HepG2 (cell line): Measurements from ENCODE around the gene KRTAP10-2. TPM values are rescaled to one million over a fixed set of nuclear protein-coding genes. Genes with fewer than 3 reads are reported as not detected.

Experiments
- AGO1 ChIP-seq: fragments of 200-400 bp; formaldehyde crosslinking; IDR thresholded peaks from 2 replicates; pipeline ENCODE4 v1.6.1; 2017; ENCODE audit warnings: mild to moderate bottlenecking, low read depth, low read length, moderate library complexity; ENCODE audit not compliant: poor library complexity, severe bottlenecking
- ASH2L ChIP-seq: fragments of 300-600, 200-600 bp; sonication (generic); IDR thresholded peaks from 2 replicates; pipeline ENCODE4 v1.7.0; 2017; ENCODE audit warnings: low read depth, mild to moderate bottlenecking, moderate library complexity, mixed read lengths, low read length; ENCODE audit not compliant: insufficient read length
- HNF4G ChIP-seq, 2 experiments: sonication (generic) in 1 of 2; formaldehyde crosslinking in 1 of 2; IDR thresholded peaks; 2 replicates each; pipeline versions ENCODE4 v1.4.0 to v1.6.1; 2011 to 2020; ENCODE audit warnings: borderline replicate concordance in 2 of 2, low read depth in 2 of 2, mild to moderate bottlenecking in 2 of 2, low read length in 1 of 2, missing genetic modification reagents in 1 of 2, moderate library complexity in 1 of 2
- HOXD1 ChIP-seq: sonication (generic); formaldehyde crosslinking; IDR thresholded peaks from 2 replicates; pipeline ENCODE4 v1.5.0; 2020; ENCODE audit warnings: missing genetic modification reagents
- KDM4B ChIP-seq: sonication (generic); formaldehyde crosslinking; IDR thresholded peaks from 2 replicates; pipeline ENCODE4 v1.4.0; 2020; ENCODE audit warnings: missing genetic modification reagents
- MAFF ChIP-seq: IDR thresholded peaks from 2 replicates; pipeline ENCODE4 v1.6.1; 2011; ENCODE audit warnings: low read depth, low read length, improper control_type of control experiment
- MED1 ChIP-seq: sonication (generic); formaldehyde crosslinking; IDR thresholded peaks from 2 replicates; pipeline ENCODE4 v1.4.0; 2020; ENCODE audit warnings: missing genetic modification reagents
- NFKB2 ChIP-seq: sonication (generic); formaldehyde crosslinking; IDR thresholded peaks from 2 replicates; pipeline ENCODE4 v1.4.0; 2020; ENCODE audit warnings: missing genetic modification reagents, borderline replicate concordance
- NFRKB ChIP-seq: fragments of 450-650 bp; IDR thresholded peaks from 2 replicates; pipeline ENCODE4 v1.6.1; 2017
- NR1H2 ChIP-seq: sonication (generic); formaldehyde crosslinking; IDR thresholded peaks from 2 replicates; pipeline ENCODE4 v1.8.1; 2022; ENCODE audit warnings: low read depth, missing genetic modification reagents, borderline replicate concordance
- RBM39 ChIP-seq: fragments of 200-400 bp; formaldehyde crosslinking; IDR thresholded peaks from one replicate; pipeline ENCODE4 v1.6.1; 2018; ENCODE audit warnings: antibody characterized with exemption, mild to moderate bottlenecking, low read depth, low read length; ENCODE audit not compliant: poor library complexity, severe bottlenecking
- SIX1 ChIP-seq: sonication (generic); formaldehyde crosslinking; IDR thresholded peaks from 2 replicates; pipeline ENCODE4 v1.4.0; 2020; ENCODE audit warnings: missing genetic modification reagents, borderline replicate concordance
- SOX6 ChIP-seq, 2 experiments: fragments of 450-650 bp in 1 of 2; sonication (generic) in 1 of 2; formaldehyde crosslinking in 1 of 2; IDR thresholded peaks; 2 replicates each; pipeline versions ENCODE4 v1.4.0 to v1.6.1; 2017 to 2020; ENCODE audit warnings: antibody characterized with exemption in 1 of 2, mild to moderate bottlenecking in 1 of 2, missing genetic modification reagents in 1 of 2
- THAP11 ChIP-seq: IDR thresholded peaks from 2 replicates; pipeline ENCODE4 v1.6.1; 2016; ENCODE audit warnings: missing biosample characterization, missing genetic modification reagents
- ZBTB8A ChIP-seq: sonication (generic); formaldehyde crosslinking; IDR thresholded peaks from 2 replicates; pipeline ENCODE4 v1.4.0; 2020; ENCODE audit warnings: mild to moderate bottlenecking, low read depth, missing genetic modification reagents, borderline replicate concordance
- ZNF335 ChIP-seq: sonication (generic); formaldehyde crosslinking; IDR thresholded peaks from 2 replicates; pipeline ENCODE4 v1.4.0; 2020; ENCODE audit warnings: missing genetic modification reagents
- ZNF556 ChIP-seq: sonication (generic); formaldehyde crosslinking; IDR thresholded peaks from 2 replicates; pipeline ENCODE4 v1.4.0; 2020; ENCODE audit warnings: mild to moderate bottlenecking, missing genetic modification reagents, borderline replicate concordance
- ZNF709 ChIP-seq: sonication (generic); formaldehyde crosslinking; IDR thresholded peaks from 2 replicates; pipeline ENCODE4 v1.5.0; 2020; ENCODE audit warnings: mild to moderate bottlenecking, missing genetic modification reagents
- ZSCAN25 ChIP-seq: sonication (generic); formaldehyde crosslinking; IDR thresholded peaks from 2 replicates; pipeline ENCODE4 v1.8.0; 2022; ENCODE audit warnings: mild to moderate bottlenecking, missing genetic modification reagents
- polyA plus RNA-seq, 8 experiments: library from polyadenylated mRNA; depleted of rRNA in 3 of 8; stranded (reverse) in 7 of 8; unstranded in 1 of 8; fragments of >200 nt; fragmentation: Illumina TruSeq in 4 of 8; extraction: Trizol in 4 of 8; gene quantifications; 2 replicates each; pipeline versions ENCODE4 v1.2.1 to v1.2.3, GENCODE V29; 2011 to 2016; ENCODE audit warnings: low read depth in 4 of 8, missing spikeins in 1 of 8, mixed read lengths in 1 of 8; ENCODE audit not compliant: insufficient read depth in 1 of 8
- total RNA-seq, 5 experiments: library from RNA; depleted of rRNA; stranded (reverse); fragments of >200 nt; fragmentation: Illumina TruSeq; extraction: Trizol; gene quantifications; 2 replicates each; pipeline ENCODE4 v1.2.3, GENCODE V29; 2016; ENCODE audit warnings: low read depth in 1 of 5
- TF ChIP-seq, protein P1 (sequence below): sonication (generic); formaldehyde crosslinking; IDR thresholded peaks from 2 replicates; pipeline ENCODE4 v1.5.1; 2020; ENCODE audit warnings: mild to moderate bottlenecking, missing genetic modification reagents, moderate library complexity
- TF ChIP-seq, protein P2 (sequence below): sonication (generic); formaldehyde crosslinking; IDR thresholded peaks from 2 replicates; pipeline ENCODE4 v1.5.1; 2020; ENCODE audit warnings: mild to moderate bottlenecking, missing genetic modification reagents, borderline replicate concordance
- TF ChIP-seq, protein P3 (sequence below): sonication (generic); formaldehyde crosslinking; IDR thresholded peaks from 2 replicates; pipeline ENCODE4 v1.4.0; 2020; ENCODE audit warnings: missing genetic modification reagents, mild to moderate bottlenecking, borderline replicate concordance

The KRTAP10-2 gene
- total and polyA plus RNA-seq, 2 of the 13 experiments (the other 11 are each of a cell fraction or from before 2014, with no cell fraction given), result not detected

DNA sequence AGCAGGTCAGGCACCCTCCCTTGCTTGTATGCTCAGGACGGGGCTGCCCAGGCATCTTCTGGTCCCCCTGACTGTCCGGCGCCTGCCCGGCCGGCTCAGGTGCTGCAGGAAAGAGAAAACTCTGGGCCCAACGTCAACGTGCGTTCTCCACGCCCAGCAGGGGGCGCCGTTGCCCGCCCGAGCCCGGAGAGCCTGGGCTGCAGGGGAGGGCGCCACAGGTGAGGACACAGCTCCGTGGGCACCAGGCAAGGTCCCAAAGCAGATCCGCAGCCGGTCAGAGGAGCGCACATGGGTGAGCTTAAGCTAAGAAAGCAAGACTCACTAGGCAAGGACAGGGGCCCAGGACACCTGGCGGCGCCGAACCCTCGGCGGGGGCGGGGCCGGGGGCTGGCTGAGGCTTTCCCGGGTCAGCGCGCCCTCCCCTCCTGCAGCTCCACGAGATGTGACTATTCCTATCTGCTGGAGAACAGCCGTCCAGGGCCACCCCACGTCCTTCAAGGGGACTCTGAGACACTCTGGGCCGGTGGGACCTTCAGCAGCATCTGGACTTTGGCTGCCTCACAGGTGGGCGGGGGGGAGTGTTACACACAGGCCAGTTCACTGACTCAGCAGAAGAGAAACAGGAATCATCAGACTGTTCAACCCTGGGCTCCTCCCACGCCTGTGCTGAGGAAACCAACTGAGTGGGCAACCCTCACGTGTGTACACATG lies 40.6 kb downstream of the KRTAP10-2 start (continued):
- TF ChIP-seq RBM39, result peak; percentile 50
- TF ChIP-seq, protein P1, sequence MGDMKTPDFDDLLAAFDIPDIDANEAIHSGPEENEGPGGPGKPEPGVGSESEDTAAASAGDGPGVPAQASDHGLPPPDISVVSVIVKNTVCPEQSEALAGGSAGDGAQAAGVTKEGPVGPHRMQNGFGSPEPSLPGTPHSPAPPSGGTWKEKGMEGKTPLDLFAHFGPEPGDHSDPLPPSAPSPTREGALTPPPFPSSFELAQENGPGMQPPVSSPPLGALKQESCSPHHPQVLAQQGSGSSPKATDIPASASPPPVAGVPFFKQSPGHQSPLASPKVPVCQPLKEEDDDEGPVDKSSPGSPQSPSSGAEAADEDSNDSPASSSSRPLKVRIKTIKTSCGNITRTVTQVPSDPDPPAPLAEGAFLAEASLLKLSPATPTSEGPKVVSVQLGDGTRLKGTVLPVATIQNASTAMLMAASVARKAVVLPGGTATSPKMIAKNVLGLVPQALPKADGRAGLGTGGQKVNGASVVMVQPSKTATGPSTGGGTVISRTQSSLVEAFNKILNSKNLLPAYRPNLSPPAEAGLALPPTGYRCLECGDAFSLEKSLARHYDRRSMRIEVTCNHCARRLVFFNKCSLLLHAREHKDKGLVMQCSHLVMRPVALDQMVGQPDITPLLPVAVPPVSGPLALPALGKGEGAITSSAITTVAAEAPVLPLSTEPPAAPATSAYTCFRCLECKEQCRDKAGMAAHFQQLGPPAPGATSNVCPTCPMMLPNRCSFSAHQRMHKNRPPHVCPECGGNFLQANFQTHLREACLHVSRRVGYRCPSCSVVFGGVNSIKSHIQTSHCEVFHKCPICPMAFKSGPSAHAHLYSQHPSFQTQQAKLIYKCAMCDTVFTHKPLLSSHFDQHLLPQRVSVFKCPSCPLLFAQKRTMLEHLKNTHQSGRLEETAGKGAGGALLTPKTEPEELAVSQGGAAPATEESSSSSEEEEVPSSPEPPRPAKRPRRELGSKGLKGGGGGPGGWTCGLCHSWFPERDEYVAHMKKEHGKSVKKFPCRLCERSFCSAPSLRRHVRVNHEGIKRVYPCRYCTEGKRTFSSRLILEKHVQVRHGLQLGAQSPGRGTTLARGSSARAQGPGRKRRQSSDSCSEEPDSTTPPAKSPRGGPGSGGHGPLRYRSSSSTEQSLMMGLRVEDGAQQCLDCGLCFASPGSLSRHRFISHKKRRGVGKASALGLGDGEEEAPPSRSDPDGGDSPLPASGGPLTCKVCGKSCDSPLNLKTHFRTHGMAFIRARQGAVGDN (CRISPR knock-in tag), result peak; percentile 85
- no peak for TF ChIP-seq SOX6 (IDR thresholded peaks at IDR 0.05)
- TF ChIP-seq SOX6 (CRISPR knock-in tag; IDR thresholded peaks at IDR 0.05), result peak; percentile 37; the same call in 1 of the 2 replicates
- no peak for TF ChIP-seq ZNF335
- 0 out of 2 replicates have a peak, but pooled peaks have one; percentile 16 for TF ChIP-seq KDM4B
- peak; percentile 46; the same call in 1 of the 2 replicates for TF ChIP-seq NFKB2 (CRISPR knock-in tag)
- no peak for TF ChIP-seq ZBTB8A (CRISPR knock-in tag)
- TF ChIP-seq, protein P2, sequence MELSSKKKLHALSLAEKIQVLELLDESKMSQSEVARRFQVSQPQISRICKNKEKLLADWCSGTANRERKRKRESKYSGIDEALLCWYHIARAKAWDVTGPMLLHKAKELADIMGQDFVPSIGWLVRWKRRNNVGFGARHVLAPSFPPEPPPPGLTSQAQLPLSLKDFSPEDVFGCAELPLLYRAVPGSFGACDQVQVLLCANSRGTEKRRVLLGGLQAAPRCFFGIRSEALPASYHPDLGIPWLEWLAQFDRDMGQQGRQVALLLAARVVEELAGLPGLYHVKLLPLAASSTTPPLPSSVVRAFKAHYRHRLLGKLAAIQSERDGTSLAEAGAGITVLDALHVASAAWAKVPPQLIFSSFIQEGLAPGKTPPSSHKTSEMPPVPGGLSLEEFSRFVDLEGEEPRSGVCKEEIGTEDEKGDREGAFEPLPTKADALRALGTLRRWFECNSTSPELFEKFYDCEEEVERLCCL (CRISPR knock-in tag), result no peak
- 0 out of 2 replicates have a peak, but pooled peaks have one; percentile 47 for TF ChIP-seq NR1H2
- TF ChIP-seq ZNF709 (CRISPR knock-in tag), result 0 out of 2 replicates have a peak, but pooled peaks have one; percentile 33
- TF ChIP-seq HNF4G (IDR thresholded peaks at IDR 0.05; ENCODE audit: borderline replicate concordance, low read depth, low read length), result peak; percentile 50; the same call in 1 of the 2 replicates
- TF ChIP-seq HNF4G (CRISPR knock-in tag; IDR thresholded peaks at IDR 0.05; ENCODE audit: borderline replicate concordance, low read depth), result no peak
- TF ChIP-seq, protein P3, sequence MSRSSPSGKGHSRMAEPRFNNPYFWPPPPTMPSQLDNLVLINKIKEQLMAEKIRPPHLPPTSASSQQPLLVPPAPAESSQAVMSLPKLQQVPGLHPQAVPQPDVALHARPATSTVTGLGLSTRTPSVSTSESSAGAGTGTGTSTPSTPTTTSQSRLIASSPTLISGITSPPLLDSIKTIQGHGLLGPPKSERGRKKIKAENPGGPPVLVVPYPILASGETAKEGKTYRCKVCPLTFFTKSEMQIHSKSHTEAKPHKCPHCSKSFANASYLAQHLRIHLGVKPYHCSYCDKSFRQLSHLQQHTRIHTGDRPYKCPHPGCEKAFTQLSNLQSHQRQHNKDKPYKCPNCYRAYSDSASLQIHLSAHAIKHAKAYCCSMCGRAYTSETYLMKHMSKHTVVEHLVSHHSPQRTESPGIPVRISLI (CRISPR knock-in tag), result no peak
- peak; percentile 61 for TF ChIP-seq AGO1
- peak; percentile 58; the same call in 1 of the 2 replicates for TF ChIP-seq ZNF556
- no peak for TF ChIP-seq NFRKB
- TF ChIP-seq SIX1 (CRISPR knock-in tag), result no peak
- 0 out of 2 replicates have a peak, but pooled peaks have one; percentile 41 for TF ChIP-seq HOXD1 (CRISPR knock-in tag)
- TF ChIP-seq MAFF, result peak; percentile 80
- peak; percentile 37; the same call in 1 of the 2 replicates for TF ChIP-seq MED1 (CRISPR knock-in tag)
- TF ChIP-seq ASH2L, result peak; percentile 19
- TF ChIP-seq THAP11 (CRISPR knock-in tag), result no peak
- peak; percentile 86 for TF ChIP-seq ZSCAN25 (CRISPR knock-in tag)
